Fibroblast of the conjunctiva (primary cell): ENCODE measurements around the gene JMJD7.

ENCODE experiments used
- DNase-seq: peaks from one replicate; pipeline ENCODE4 v3.0.0-alpha.2; 2010; ENCODE audit warnings: low read depth

Gene JMJD7

GRCh38 chr15:41866263-41866703, 38.4 kb downstream of the JMJD7 start:
- DNase-seq, result no peak

GRCh38 chr15:41866872-41867579, 39.1 kb downstream of the JMJD7 start:
- no peak for DNase-seq

- DNase-seq, result no peak
Measured at GRCh38 chr15:41868321-41868720, 40.4 kb downstream of the JMJD7 start.

- DNase-seq, result no peak
Measured at GRCh38 chr15:41869770-41870688, 42.1 kb downstream of the JMJD7 start.

- DNase-seq, result no peak
Measured at GRCh38 chr15:41870689-41871081, 42.8 kb downstream of the JMJD7 start.

GRCh38 chr15:41871175-41871905, 43.4 kb downstream of the JMJD7 start:
- DNase-seq, result no peak

- DNase-seq, result no peak
Measured at GRCh38 chr15:41872166-41872747, 44.4 kb downstream of the JMJD7 start.

- no peak for DNase-seq
Measured at GRCh38 chr15:41873711-41874110, 45.8 kb downstream of the JMJD7 start.

- DNase-seq, result no peak
Measured at GRCh38 chr15:41874736-41875135, 46.8 kb downstream of the JMJD7 start.

GRCh38 chr15:41876007-41876406, 48.1 kb downstream of the JMJD7 start:
- DNase-seq, result no peak

- DNase-seq, result no peak
Measured at GRCh38 chr15:41876689-41877088, 48.8 kb downstream of the JMJD7 start.

GRCh38 chr15:41877631-41878354, 49.9 kb downstream of the JMJD7 start:
- DNase-seq, result no peak

- DNase-seq, result no peak
Measured at GRCh38 chr15:41878355-41878699, 50.4 kb downstream of the JMJD7 start.

- DNase-seq, result no peak
Measured at GRCh38 chr15:41879321-41879845, 51.5 kb downstream of the JMJD7 start.

- DNase-seq, result no peak
Measured at GRCh38 chr15:41880156-41880877, 52.4 kb downstream of the JMJD7 start.

GRCh38 chr15:41881086-41881485, 53.2 kb downstream of the JMJD7 start:
- DNase-seq, result no peak

- no peak for DNase-seq
Measured at GRCh38 chr15:41881550-41881919, 53.6 kb downstream of the JMJD7 start.

GRCh38 chr15:41881920-41882688, 54.2 kb downstream of the JMJD7 start:
- no peak for DNase-seq

GRCh38 chr15:41882689-41883483, 55.0 kb downstream of the JMJD7 start:
- no peak for DNase-seq
